IMR-90 (cell line): Measurements from ENCODE around the gene TULP4. TPM values are rescaled to one million over a fixed set of nuclear protein-coding genes. Genes with fewer than 3 reads are reported as not detected.

Experiments used
- ATAC-seq: fragments of 200-7000 bp; cut with Tn5 transposase; 2 replicates; pipeline ENCODE4 v1.9.1; 2020; ENCODE audit warnings: low read depth, mild to moderate bottlenecking, moderate library complexity
- BruUV-seq: library from RNA; stranded (reverse); fragments of 400-500 nt; replicated peaks from 2 replicates; lab custom pipeline; 2021; lab: Mats Ljungman, UMichigan
- CTCF ChIA-PET: fragments of 300-600 bp; formaldehyde crosslinking; extraction: SDS; loops from one replicate; lab custom pipeline; 2021; ENCODE audit warnings: antibody characterized with exemption; lab: Yijun Ruan, JAX
- POLR2A ChIA-PET: fragments of 300-600 bp; sonication (Branson Sonifier 250); formaldehyde crosslinking; loops from one replicate; lab custom pipeline; 2022; ENCODE audit warnings: antibody characterized with exemption; ENCODE audit not compliant: unreplicated experiment; lab: Charles Lee
- DNase-seq: peaks from one replicate; pipeline ENCODE4 v3.0.0; 2013
- H2AFZ ChIP-seq: replicated peaks from 2 replicates; pipeline ENCODE3; 2013; ENCODE audit warnings: low read length, mild to moderate bottlenecking; ENCODE audit not compliant: poor library complexity
- H2AK5ac ChIP-seq: 2 replicates; pipeline ENCODE4 v1.6.1; 2013; ENCODE audit warnings: low read depth, low read length, inconsistent platforms
- H2AK9ac ChIP-seq: replicated peaks from 2 replicates; pipeline ENCODE3; 2013; ENCODE audit warnings: mild to moderate bottlenecking, low read depth, low read length, moderate library complexity; ENCODE audit not compliant: poor library complexity
- H2BK120ac ChIP-seq: 2 replicates; pipeline ENCODE4 v1.6.1; 2013; ENCODE audit warnings: low read depth, low read length, inconsistent platforms
- H2BK15ac ChIP-seq: 3 replicates; pipeline ENCODE4 v1.6.1; 2013; ENCODE audit warnings: low read depth, low read length, inconsistent platforms
- H2BK20ac ChIP-seq: 2 replicates; pipeline ENCODE4 v1.6.1; 2013; ENCODE audit warnings: low read depth, mild to moderate bottlenecking, inconsistent platforms, low read length, moderate library complexity
- H2BK5ac ChIP-seq: 2 replicates; pipeline ENCODE4 v1.6.1; 2013; ENCODE audit warnings: mild to moderate bottlenecking, low read depth, low read length, inconsistent platforms; ENCODE audit not compliant: poor library complexity, severe bottlenecking
- H3K14ac ChIP-seq: replicated peaks from 2 replicates; pipeline ENCODE4 v1.6.1; 2013; ENCODE audit warnings: low read depth, low read length, inconsistent platforms
- H3K18ac ChIP-seq: 2 replicates; pipeline ENCODE4 v1.6.1; 2013; ENCODE audit warnings: low read depth, low read length, control low read depth
- H3K23ac ChIP-seq: 2 replicates; pipeline ENCODE4 v1.6.1; 2013; ENCODE audit warnings: low read depth, low read length, inconsistent platforms
- H3K27ac ChIP-seq: 2 replicates; pipeline ENCODE4 v1.5.1; 2013; ENCODE audit warnings: mild to moderate bottlenecking, control low read depth, low read length; ENCODE audit not compliant: insufficient read depth
- H3K27me3 ChIP-seq: 2 replicates; pipeline ENCODE4 v1.6.1; 2013; ENCODE audit warnings: low read length; ENCODE audit not compliant: control insufficient read depth, insufficient read depth
- H3K36me3 ChIP-seq: 2 replicates; pipeline ENCODE4 v1.6.1; 2013; ENCODE audit warnings: low read length, mixed read lengths; ENCODE audit not compliant: control insufficient read depth, insufficient read depth
- H3K4ac ChIP-seq: 2 replicates; pipeline ENCODE4 v1.6.1; 2013; ENCODE audit warnings: low read depth, low read length, inconsistent platforms
- H3K4me1 ChIP-seq: 2 replicates; pipeline ENCODE4 v1.6.1; 2013; ENCODE audit warnings: low read length, mixed read lengths; ENCODE audit not compliant: control insufficient read depth, insufficient read depth
- H3K4me2 ChIP-seq: 2 replicates; pipeline ENCODE4 v1.6.1; 2013; ENCODE audit warnings: low read depth, mild to moderate bottlenecking, control low read depth, low read length, moderate library complexity
- H3K4me3 ChIP-seq: 2 replicates; pipeline ENCODE4 v1.5.1; 2013; ENCODE audit warnings: low read depth, mild to moderate bottlenecking, control low read depth, low read length, moderate library complexity; ENCODE audit not compliant: insufficient read depth
- H3K56ac ChIP-seq: 2 replicates; pipeline ENCODE4 v1.6.1; 2013; ENCODE audit warnings: low read length, inconsistent platforms; ENCODE audit not compliant: insufficient read depth; ENCODE audit errors: extremely low read depth
- H3K79me1 ChIP-seq, 2 experiments: 2 replicates each; pipeline ENCODE4 v1.6.1; 2013; ENCODE audit warnings: low read length in 2 of 2, inconsistent platforms in 1 of 2, low read depth in 1 of 2
- H3K9ac ChIP-seq: 2 replicates; pipeline ENCODE4 v1.6.1; 2013; ENCODE audit warnings: low read depth, low read length, control low read depth
- H3K9me1 ChIP-seq: 2 replicates; pipeline ENCODE4 v1.6.1; 2013; ENCODE audit warnings: low read length, inconsistent platforms; ENCODE audit not compliant: insufficient read depth
- H3K9me3 ChIP-seq: 2 replicates; pipeline ENCODE4 v1.6.1; 2013; ENCODE audit warnings: low read length; ENCODE audit not compliant: control insufficient read depth, insufficient read depth
- H4K20me1 ChIP-seq: 2 replicates; pipeline ENCODE4 v1.6.1; 2013; ENCODE audit warnings: low read length, inconsistent platforms; ENCODE audit not compliant: insufficient read depth
- H4K5ac ChIP-seq: 2 replicates; pipeline ENCODE4 v1.6.1; 2013; ENCODE audit warnings: mild to moderate bottlenecking, low read depth, low read length, control low read depth
- H4K8ac ChIP-seq, 2 experiments: 2 replicates each; pipeline ENCODE4 v1.6.1; 2013; ENCODE audit warnings: low read depth in 2 of 2, low read length in 2 of 2, control low read depth in 1 of 2, inconsistent platforms in 1 of 2
- H4K91ac ChIP-seq: 2 replicates; pipeline ENCODE4 v1.6.1; 2013; ENCODE audit warnings: low read depth, low read length, inconsistent platforms; ENCODE audit not compliant: insufficient read depth
- CHD1 ChIP-seq: IDR thresholded peaks from 2 replicates; pipeline ENCODE4 v1.6.1; 2012; ENCODE audit warnings: low read depth, low read length, improper control_type of control experiment
- FOS ChIP-seq: fragments of 150-350 bp; IDR thresholded peaks from 2 replicates; pipeline ENCODE4 v1.6.1; 2016; ENCODE audit warnings: low read depth, low read length
- NFE2L2 ChIP-seq: fragments of 150-350 bp; IDR thresholded peaks from 2 replicates; pipeline ENCODE4 v1.6.1; 2016; ENCODE audit warnings: low read depth, mild to moderate bottlenecking, low read length
- RCOR1 ChIP-seq: IDR thresholded peaks from 2 replicates; pipeline ENCODE4 v1.6.1; 2012; ENCODE audit warnings: mild to moderate bottlenecking, low read length, improper control_type of control experiment; ENCODE audit not compliant: insufficient replicate concordance
- WGBS, 2 experiments: methylation state at CpG; one replicate each; pipeline versions ENCODE4 v1.1.5 to v1.1.7; 2013; ENCODE audit warnings: missing lambda C conversion rate in 2 of 2; ENCODE audit not compliant: insufficient read length in 1 of 2; ENCODE audit errors: extremely low coverage in 2 of 2; 5-methylcytosine and 5-hydroxymethylcytosine counted together
- dilution Hi-C: fragments of 300-500 bp; cut with HindIII; formaldehyde crosslinking; loops from one replicate; pipeline ENCODE4 v1.14.3; 2018; ENCODE audit warnings: low sequenced_read_pairs; ENCODE audit not compliant: unreplicated experiment
- in situ Hi-C: fragments of 300-500 bp; cut with MboI; formaldehyde crosslinking; loops from 3 replicates; pipeline ENCODE4 v1.14.3; 2019; ENCODE audit warnings: low sequenced_read_pairs, inconsistent platforms, mixed read lengths
- intact Hi-C: fragments of 100-400 bp; cut with micrococcal nuclease; formaldehyde crosslinking; loops from 2 replicates; pipeline ENCODE4 v1.10.0; 2022
- polyA plus RNA-seq, 3 experiments: library from polyadenylated mRNA; depleted of rRNA; stranded (reverse); fragments of >200 nt; gene quantifications; 2 replicates each; pipeline ENCODE4 v1.2.3, GENCODE V29; 2012; ENCODE audit warnings: low replicate concordance in 1 of 3
- total RNA-seq: library from RNA; depleted of rRNA; stranded (reverse); fragments of >200 nt; gene quantifications from 2 replicates; pipeline ENCODE4 v1.2.3, GENCODE V29; 2012

TULP4 gene
- total and polyA plus RNA-seq, 2 of the 4 experiments (the other 2 are of a cell fraction), result 8.1 to 30.6 TPM

DNA sequence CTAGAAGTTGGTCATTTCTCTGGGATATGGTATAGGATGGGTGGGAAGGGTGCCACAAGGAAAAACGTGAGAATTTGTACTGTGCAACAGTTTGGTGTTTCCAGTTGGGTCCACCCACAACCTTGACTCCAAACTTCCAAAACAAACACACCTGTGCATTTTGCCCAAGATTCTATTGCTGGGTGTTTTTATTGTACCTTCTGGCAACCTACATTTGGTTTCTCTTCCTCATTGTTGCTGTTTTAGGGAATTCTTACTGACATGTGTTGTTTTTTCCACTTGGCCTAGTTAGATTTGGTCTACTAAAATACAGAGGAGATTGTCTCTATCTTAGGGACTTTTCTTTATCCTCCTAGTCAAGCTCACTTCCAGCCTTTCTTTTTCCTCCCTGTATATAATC, 16.7 kb downstream of the TULP4 start:
- no peak overlapping the region for H3K4me2 ChIP-seq
- no peak overlapping the region for H4K8ac ChIP-seq
- BruUV-seq, result no TSS peak
- no peak overlapping the region for H3K14ac ChIP-seq
- H2BK5ac ChIP-seq, result no peak overlapping the region
- WGBS, 2 experiments, result no CpG with 5 or more reads among the region's 1 CpG
- CTCF ChIA-PET, result no interaction called here
- H2AK5ac ChIP-seq, result no peak overlapping the region
- H3K23ac ChIP-seq, result no peak overlapping the region; the same call in 1 of the 2 replicates
- no peak overlapping the region for H3K56ac ChIP-seq
- peaks cover 3% of the 10 kb centered on the region; the same call in 1 of the 2 replicates for H4K20me1 ChIP-seq
- no peak overlapping the region for H2BK20ac ChIP-seq
- no peak overlapping the region for H3K4me3 ChIP-seq
- H2AFZ ChIP-seq, result no peak overlapping the region
- ATAC-seq, result no peak
- intact Hi-C loops (no loop called here), dilution Hi-C loops (no loop called here), in situ Hi-C loops (no loop called here)
- H3K79me1 ChIP-seq, result peaks cover 24 to 28% of the 10 kb centered on the region in 2 experiments
- no peak for DNase-seq
- H3K4me1 ChIP-seq, result peaks cover 3% of the 10 kb centered on the region; the same call in 1 of the 2 replicates
- H4K91ac ChIP-seq, result no peak overlapping the region
- no peak overlapping the region for H4K5ac ChIP-seq
- 0 out of 2 replicates have a peak, but pooled peaks cover 3% of the 10 kb centered on the region for H3K9me1 ChIP-seq
- no peaks in the 10 kb centered on the region for H3K27me3 ChIP-seq
- TF ChIP-seq CHD1, result no peak
- no peak for TF ChIP-seq RCOR1
- no peak for TF ChIP-seq NFE2L2
- no peak for TF ChIP-seq FOS
- no peak overlapping the region for H3K18ac ChIP-seq
- H3K9me3 ChIP-seq, result 0 out of 2 replicates have a peak, but pooled peaks cover 2% of the 10 kb centered on the region
- POLR2A ChIA-PET, result no interaction called here
- H2BK120ac ChIP-seq, result no peak overlapping the region
- H2AK9ac ChIP-seq, result no peak overlapping the region
- no peaks in the 10 kb centered on the region for H3K36me3 ChIP-seq
- H3K4ac ChIP-seq, result no peak overlapping the region
- H3K27ac ChIP-seq, result no peak overlapping the region
- H3K9ac ChIP-seq, result no peak overlapping the region
- no peak overlapping the region for H2BK15ac ChIP-seq
